B cell (primary cell): ENCODE results near the gene ATP8A2. TPM values are rescaled to one million over a fixed set of nuclear protein-coding genes. Genes with fewer than 3 reads are reported as not detected.

ENCODE experiments used
- ATAC-seq: fragments of 200-7000 bp; cut with Tn5 transposase; one replicate; pipeline ENCODE4 v1.10.0; 2021; ENCODE audit warnings: low read depth, mild to moderate bottlenecking, moderate number of reproducible peaks, moderate library complexity
- CTCF ChIA-PET: fragments of 350-600 bp; sonication (Branson Sonifier 250); formaldehyde crosslinking; loops from one replicate; lab custom pipeline; 2021; ENCODE audit warnings: antibody characterized with exemption, inconsistent platforms; lab: Charles Lee
- POLR2A ChIA-PET: fragments of 350-600 bp; sonication (Branson Sonifier 250); formaldehyde crosslinking; loops from one replicate; lab custom pipeline; 2021; ENCODE audit warnings: antibody characterized with exemption; lab: Charles Lee
- DNase-seq: peaks from one replicate; pipeline ENCODE4 v3.0.0; 2013
- H2AFZ ChIP-seq: 2 replicates; pipeline ENCODE4 v1.6.1; 2012; ENCODE audit warnings: mild to moderate bottlenecking, low read depth, low read length; ENCODE audit not compliant: insufficient read depth, poor library complexity, severe bottlenecking
- H3K27ac ChIP-seq, 2 donors: 1 replicate in 1 of 2; 2 replicates in 1 of 2; pipeline ENCODE4 v1.5.1; 2012 to 2013; ENCODE audit warnings: low read length in 2 of 2, mild to moderate bottlenecking in 2 of 2, moderate library complexity in 1 of 2
- H3K27me3 ChIP-seq, 4 experiments: fragments of 200-600 bp in 1 of 4; sonication (generic) in 1 of 4; replicated peaks in 1 of 4; 1 replicate in 2 of 4; 2 replicates in 2 of 4; pipeline versions ENCODE4 v1.6.1 to v1.7.0; 2013 to 2016; ENCODE audit warnings: low read length in 3 of 4, mild to moderate bottlenecking in 2 of 4, mixed read lengths in 1 of 4, moderate library complexity in 1 of 4; ENCODE audit not compliant: insufficient read depth in 4 of 4, control insufficient read depth in 3 of 4; ENCODE audit errors: control extremely low read depth in 1 of 4
- H3K36me3 ChIP-seq, 2 experiments: replicated peaks in 1 of 2; 1 replicate in 1 of 2; 2 replicates in 1 of 2; pipeline versions ENCODE4 v1.6.1 to v1.7.1; 2013; ENCODE audit warnings: low read length in 1 of 2; ENCODE audit not compliant: insufficient read depth in 2 of 2, control insufficient read depth in 1 of 2; ENCODE audit errors: control extremely low read depth in 1 of 2, extremely low read depth in 1 of 2
- H3K4me1 ChIP-seq, 2 donors: fragments of 200-600 bp in 1 of 2; sonication (generic) in 1 of 2; 1 replicate in 1 of 2; 2 replicates in 1 of 2; pipeline versions ENCODE4 v1.5.1 to v1.6.1; 2013 to 2017; ENCODE audit warnings: low read length in 2 of 2; ENCODE audit not compliant: control insufficient read depth in 2 of 2, insufficient read depth in 2 of 2
- H3K4me2 ChIP-seq: replicated peaks from 2 replicates; pipeline ENCODE3; 2012; ENCODE audit warnings: mild to moderate bottlenecking, low read depth, low read length; ENCODE audit not compliant: poor library complexity, severe bottlenecking
- H3K4me3 ChIP-seq, 5 experiments: fragments of 200-600 bp in 1 of 5; sonication (generic) in 1 of 5; 1 replicate in 3 of 5; 2 replicates in 2 of 5; pipeline versions ENCODE4 v1.5.1 to v1.7.0; 2011 to 2016; ENCODE audit warnings: low read length in 4 of 5, mild to moderate bottlenecking in 4 of 5, low read depth in 2 of 5, control low read depth in 1 of 5, moderate library complexity in 1 of 5; ENCODE audit not compliant: insufficient read depth in 1 of 5; ENCODE audit errors: control extremely low read depth in 1 of 5, extremely low read depth in 1 of 5
- H3K79me2 ChIP-seq: fragments of 200-600 bp; sonication (generic); one replicate; pipeline ENCODE4 v1.6.0; 2016; ENCODE audit warnings: low read length; ENCODE audit not compliant: control insufficient read depth, insufficient read depth
- H3K9ac ChIP-seq: fragments of 200-600 bp; sonication (generic); 2 replicates; pipeline ENCODE4 v1.6.1; 2017; ENCODE audit warnings: mild to moderate bottlenecking, low read length, moderate library complexity
- H3K9me3 ChIP-seq, 3 donors: one replicate each; pipeline versions ENCODE4 v1.6.1 to v1.7.1; 2013; ENCODE audit warnings: low read length in 2 of 3; ENCODE audit not compliant: control insufficient read depth in 2 of 3, insufficient read depth in 1 of 3; ENCODE audit errors: control extremely low read depth in 1 of 3
- H4K20me1 ChIP-seq: 2 replicates; pipeline ENCODE4 v1.6.0; 2012; ENCODE audit warnings: mild to moderate bottlenecking, low read length; ENCODE audit not compliant: insufficient read depth, control insufficient read depth, poor library complexity, severe bottlenecking
- H3K27ac Mint-ChIP-seq: one replicate; pipeline ENCODE4 v1.8.0; 2021; ENCODE audit warnings: mixed read lengths
- H3K27me3 Mint-ChIP-seq: one replicate; pipeline ENCODE4 v1.8.0; 2021; ENCODE audit warnings: mixed read lengths
- H3K4me1 Mint-ChIP-seq: one replicate; pipeline ENCODE4 v1.8.0; 2021; ENCODE audit warnings: mixed read lengths
- H3K4me3 Mint-ChIP-seq: one replicate; pipeline ENCODE4 v1.8.0; 2021; ENCODE audit warnings: mixed read lengths
- H3K9me3 Mint-ChIP-seq: one replicate; pipeline ENCODE4 v1.8.0; 2022; ENCODE audit warnings: mixed read lengths; ENCODE audit not compliant: insufficient read depth
- EZH2 ChIP-seq: IDR thresholded peaks from 2 replicates; pipeline ENCODE4 v1.6.1; 2012; ENCODE audit warnings: borderline replicate concordance, low read depth, mild to moderate bottlenecking, moderate library complexity, low read length; ENCODE audit not compliant: insufficient read depth, poor library complexity, severe bottlenecking
- WGBS: methylation state at CpG from one replicate; pipeline ENCODE4 v1.1.5; 2013; ENCODE audit warnings: missing lambda C conversion rate; ENCODE audit not compliant: insufficient coverage; 5-methylcytosine and 5-hydroxymethylcytosine counted together
- intact Hi-C: fragments of 100-400 bp; cut with micrococcal nuclease; formaldehyde crosslinking; loops from one replicate; pipeline ENCODE4 v1.10.0; 2022
- polyA plus RNA-seq: library from polyadenylated mRNA; depleted of rRNA; stranded (reverse); fragments of >200 nt; gene quantifications from 2 replicates; pipeline ENCODE4 v1.2.3, GENCODE V29; 2012
- total RNA-seq, 2 donors: library from RNA; stranded (reverse); fragments of 120-200 nt in 1 of 2; gene quantifications; 1 replicate in 1 of 2; 2 replicates in 1 of 2; pipeline versions ENCODE4 v1.2.3 to v1.2.4, GENCODE V29; 2013 to 2022
- TF ChIP-seq, protein P1 (sequence below): fragments of 200-600 bp; IDR thresholded peaks from one replicate; pipeline ENCODE4 v1.8.0; 2022; ENCODE audit warnings: antibody characterized with exemption, mild to moderate bottlenecking

The ATP8A2 gene
- total and polyA plus RNA-seq, 2 donors (not counting 1 experiment from before 2014, with no cell fraction given) = not detected

DNA sequence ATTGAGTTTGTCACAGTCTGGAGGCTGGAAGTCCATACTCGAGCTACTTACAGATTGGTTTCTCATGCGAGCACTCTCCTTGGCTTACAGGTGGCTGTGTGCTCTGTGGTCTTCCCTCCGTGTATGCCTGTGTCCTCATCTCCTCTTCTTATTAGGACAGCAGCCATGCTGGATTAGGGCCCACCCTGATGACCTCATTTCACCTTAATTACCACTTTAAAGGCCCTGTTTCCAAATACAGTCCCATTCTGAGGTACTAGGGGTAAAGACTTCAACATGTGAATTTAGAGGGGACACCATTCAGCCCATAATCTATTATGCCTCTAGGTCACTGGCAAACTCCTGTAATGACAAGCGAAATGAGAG, 639.4 kb downstream of the ATP8A2 start:
- POLR2A ChIA-PET = no interaction called here
- 88% methylated on average over 4 of the region's 4 CpGs for WGBS
- intact Hi-C loops = no loop called here

DNA sequence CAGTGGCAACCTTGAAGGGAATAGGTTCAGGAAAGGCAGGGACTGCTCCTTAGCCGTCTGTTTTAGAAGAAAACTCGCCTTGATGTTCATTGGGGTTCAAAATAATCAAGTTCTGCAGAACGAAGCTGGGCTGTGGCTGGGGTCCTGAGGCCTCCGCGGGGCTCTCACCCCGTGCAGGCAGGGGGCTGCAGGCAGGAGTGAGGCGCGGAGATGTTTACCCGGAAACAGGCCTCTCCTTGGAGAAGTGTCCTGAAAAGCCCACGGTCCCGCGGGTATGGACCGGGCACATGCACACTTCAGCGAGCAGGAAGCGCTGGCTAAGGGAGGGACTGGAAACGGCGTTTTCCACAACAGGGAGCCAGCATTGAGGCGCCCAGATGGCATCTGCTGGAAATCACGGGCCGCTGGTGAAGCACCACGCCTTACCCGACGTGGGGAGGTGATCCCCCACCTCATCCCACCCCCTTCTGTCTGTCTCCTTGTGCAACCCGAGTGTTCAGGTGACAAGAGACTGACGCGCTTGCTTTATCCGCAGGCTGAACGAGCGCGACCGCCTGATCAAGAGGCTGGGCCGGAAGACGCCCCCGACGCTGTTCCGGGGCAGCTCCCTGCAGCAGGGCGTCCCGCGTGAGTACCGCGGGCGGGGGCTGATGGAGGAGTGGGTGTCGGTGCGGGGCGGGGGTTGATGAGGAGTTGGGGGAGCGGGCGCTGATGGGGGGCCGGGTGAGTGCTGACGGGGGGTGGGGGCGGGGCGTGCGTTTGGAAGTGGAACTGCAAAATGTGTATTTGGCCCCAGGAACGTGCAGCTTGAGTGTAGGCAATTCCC, 640.4 kb downstream of the ATP8A2 start:
- CTCF ChIA-PET = no interaction called here
- no peaks in the 10 kb centered on the region for H3K9me3 Mint-ChIP-seq
- ATAC-seq = no peak

More for the DNA sequence above, 639.4 kb downstream of the ATP8A2 start:
- Mint-ChIP-seq H3K4me3 (no peak overlapping the region), H3K27me3 (peaks cover 13% of the 10 kb centered on the region), H3K4me1 (peaks cover 2% of the 10 kb centered on the region), H3K9me3 (no peaks in the 10 kb centered on the region), H3K27ac (no peak overlapping the region)
- no peak overlapping the region for H2AFZ ChIP-seq
- no peak overlapping the region for H3K4me3 ChIP-seq
- H3K9me3 ChIP-seq = no peaks in the 10 kb centered on the region
- no peak for ATAC-seq
- H3K4me2 ChIP-seq = no peak overlapping the region
- H3K9ac ChIP-seq = no peak overlapping the region
- H3K4me1 ChIP-seq = peaks cover 0 to 5% of the 10 kb centered on the region in 2 donors
- no peaks in the 10 kb centered on the region for H4K20me1 ChIP-seq
- peaks cover 0 to 6% (median 2%) of the 10 kb centered on the region in 4 experiments for H3K27me3 ChIP-seq
- no peak for DNase-seq
- H3K36me3 ChIP-seq = no peaks in the 10 kb centered on the region
- H3K27ac ChIP-seq = no peak overlapping the region
- CTCF ChIA-PET = no interaction called here
- no peaks in the 10 kb centered on the region for H3K79me2 ChIP-seq
- TF ChIP-seq EZH2 = no peak
- TF ChIP-seq, protein P1, sequence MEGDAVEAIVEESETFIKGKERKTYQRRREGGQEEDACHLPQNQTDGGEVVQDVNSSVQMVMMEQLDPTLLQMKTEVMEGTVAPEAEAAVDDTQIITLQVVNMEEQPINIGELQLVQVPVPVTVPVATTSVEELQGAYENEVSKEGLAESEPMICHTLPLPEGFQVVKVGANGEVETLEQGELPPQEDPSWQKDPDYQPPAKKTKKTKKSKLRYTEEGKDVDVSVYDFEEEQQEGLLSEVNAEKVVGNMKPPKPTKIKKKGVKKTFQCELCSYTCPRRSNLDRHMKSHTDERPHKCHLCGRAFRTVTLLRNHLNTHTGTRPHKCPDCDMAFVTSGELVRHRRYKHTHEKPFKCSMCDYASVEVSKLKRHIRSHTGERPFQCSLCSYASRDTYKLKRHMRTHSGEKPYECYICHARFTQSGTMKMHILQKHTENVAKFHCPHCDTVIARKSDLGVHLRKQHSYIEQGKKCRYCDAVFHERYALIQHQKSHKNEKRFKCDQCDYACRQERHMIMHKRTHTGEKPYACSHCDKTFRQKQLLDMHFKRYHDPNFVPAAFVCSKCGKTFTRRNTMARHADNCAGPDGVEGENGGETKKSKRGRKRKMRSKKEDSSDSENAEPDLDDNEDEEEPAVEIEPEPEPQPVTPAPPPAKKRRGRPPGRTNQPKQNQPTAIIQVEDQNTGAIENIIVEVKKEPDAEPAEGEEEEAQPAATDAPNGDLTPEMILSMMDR = no peak

More for the DNA sequence above, 640.4 kb downstream of the ATP8A2 start:
- Histone ChIP-seq H3K4me2 (peak overlapping the region; percentile 70), H3K4me1 (peaks cover 0 to 5% of the 10 kb centered on the region in 2 donors), H2AFZ (peak overlapping the region; percentile 58), H3K27ac (no peak overlapping the region), H4K20me1 (no peaks in the 10 kb centered on the region), H3K79me2 (no peaks in the 10 kb centered on the region), H3K4me3 (peak overlapping the region in 4 of 5 experiments; percentile 3 to 59 (median 42)), H3K9ac (peak overlapping the region; percentile 53), H3K36me3 (no peaks in the 10 kb centered on the region), H3K27me3 (peaks cover 0 to 6% (median 2%) of the 10 kb centered on the region in 4 experiments), H3K9me3 (no peaks in the 10 kb centered on the region)
- DNase-seq = peak; percentile 60
- Mint-ChIP-seq H3K4me1 (peaks cover 2% of the 10 kb centered on the region), H3K4me3 (peak overlapping the region; percentile 64), H3K27ac (no peak overlapping the region), H3K27me3 (peaks cover 12% of the 10 kb centered on the region)
- POLR2A ChIA-PET = no interaction called here
- 17% methylated on average over 43 of the region's 53 CpGs for WGBS
- intact Hi-C loops = no loop called here
- TF ChIP-seq EZH2 = no peak
- TF ChIP-seq, protein P1 = no peak
